PC-3 (cell line): ENCODE results near the gene TPPP3. TPM values are rescaled to one million over a fixed set of nuclear protein-coding genes. Genes with fewer than 3 reads are reported as not detected.
A peak's percentile ranks its signal among the peaks of the same experiment; 100 is the strongest.

ENCODE experiments used
- ATAC-seq: fragments of 200-7000 bp; cut with Tn5 transposase; 2 replicates; pipeline ENCODE4 v1.9.1; 2020; ENCODE audit warnings: mild to moderate bottlenecking, moderate library complexity
- BruUV-seq: library from RNA; stranded (reverse); fragments of 400-500 nt; replicated peaks from 2 replicates; lab custom pipeline; 2021; lab: Mats Ljungman, UMichigan
- CTCF ChIA-PET: fragments of 300-600 bp; sonication (Branson Sonifier 250); formaldehyde crosslinking; loops from one replicate; lab custom pipeline; 2022; ENCODE audit warnings: antibody characterized with exemption; lab: Charles Lee
- POLR2A ChIA-PET: fragments of 300-600 bp; sonication (Branson Sonifier 250); formaldehyde crosslinking; loops from one replicate; lab custom pipeline; 2022; ENCODE audit warnings: antibody characterized with exemption; ENCODE audit not compliant: unreplicated experiment; lab: Charles Lee
- DNase-seq: peaks from one replicate; pipeline ENCODE4 v3.0.0-alpha.2; 2015
- H2AFZ ChIP-seq: fragments of 300-600 bp; sonication (generic); 2 replicates; pipeline ENCODE4 v1.6.0; 2016; ENCODE audit warnings: antibody characterized with exemption, low read length
- H3F3A ChIP-seq: fragments of 300-600 bp; sonication (generic); one replicate; pipeline ENCODE4 v1.6.0; 2017; ENCODE audit warnings: antibody characterized with exemption, low read length, control low read depth, mild to moderate bottlenecking; ENCODE audit not compliant: unreplicated experiment
- H3K27ac ChIP-seq: fragments of 300-600 bp; sonication (generic); 2 replicates; pipeline ENCODE4 v1.5.1; 2016; ENCODE audit warnings: mild to moderate bottlenecking, low read length
- H3K27me3 ChIP-seq: fragments of 300-600 bp; sonication (generic); 2 replicates; pipeline ENCODE4 v1.6.1; 2016; ENCODE audit warnings: low read length, mixed read lengths
- H3K36me3 ChIP-seq: fragments of 300-600 bp; sonication (generic); 2 replicates; pipeline ENCODE4 v1.6.1; 2016; ENCODE audit warnings: low read depth, mixed run types, low read length, mixed read lengths
- H3K4me1 ChIP-seq: fragments of 300-600 bp; sonication (generic); 2 replicates; pipeline ENCODE4 v1.5.1; 2016; ENCODE audit warnings: low read length; ENCODE audit not compliant: insufficient read depth
- H3K4me2 ChIP-seq: fragments of 300-600 bp; sonication (generic); 2 replicates; pipeline ENCODE4 v1.6.0; 2016; ENCODE audit warnings: low read length
- H3K4me3 ChIP-seq: fragments of 300-600 bp; sonication (generic); 2 replicates; pipeline ENCODE4 v1.5.1; 2016; ENCODE audit warnings: mild to moderate bottlenecking, low read length, mixed read lengths
- H3K79me2 ChIP-seq: fragments of 300-600 bp; sonication (generic); 2 replicates; pipeline ENCODE4 v1.6.1; 2017; ENCODE audit warnings: low read length, mixed read lengths
- H3K9ac ChIP-seq: fragments of 300-600 bp; sonication (generic); 2 replicates; pipeline ENCODE4 v1.6.0; 2016; ENCODE audit warnings: mild to moderate bottlenecking, low read length
- H3K9me2 ChIP-seq: fragments of 300-600 bp; sonication (generic); replicated peaks from 2 replicates; pipeline ENCODE4 v1.6.1; 2016; ENCODE audit warnings: mixed run types, low read length, mixed read lengths
- H3K9me3 ChIP-seq: fragments of 300-600 bp; sonication (generic); 2 replicates; pipeline ENCODE4 v1.6.1; 2016; ENCODE audit warnings: low read length, mixed read lengths
- H4K20me1 ChIP-seq: fragments of 300-600 bp; sonication (generic); 2 replicates; pipeline ENCODE4 v1.6.1; 2016; ENCODE audit warnings: low read length, mixed read lengths
- CTCF ChIP-seq: fragments of 300-600 bp; sonication (generic); conservative IDR thresholded peaks from 2 replicates; pipeline ENCODE4 v1.5.1; 2017; ENCODE audit warnings: antibody characterized with exemption, low read depth, mild to moderate bottlenecking, low read length
- EZH2 ChIP-seq: fragments of 300-600 bp; sonication (generic); IDR thresholded peaks from one replicate; pipeline ENCODE4 v1.6.1; 2017; ENCODE audit warnings: antibody characterized with exemption, mild to moderate bottlenecking, low read length; ENCODE audit not compliant: unreplicated experiment
- EZH2phosphoT487 ChIP-seq: fragments of 300-600 bp; sonication (generic); IDR thresholded peaks from 2 replicates; pipeline ENCODE4 v1.6.1; 2018; ENCODE audit warnings: mild to moderate bottlenecking, antibody characterized with exemption, low read length, borderline replicate concordance
- intact Hi-C: fragments of 100-400 bp; cut with micrococcal nuclease; formaldehyde crosslinking; loops from 2 replicates; pipeline ENCODE4 v1.9.0; 2023
- total RNA-seq: library from RNA; depleted of rRNA; stranded (reverse); fragments of >200 nt; gene quantifications from 2 replicates; pipeline ENCODE4 v1.2.3, GENCODE V29; 2014

Gene TPPP3
- total RNA-seq, 1 experiment from 2014 or later, result not detected

- no peaks in the 10 kb centered on the region for H3K9me3 ChIP-seq
- peak overlapping the region; percentile 96 for H3K27ac ChIP-seq
- H3K9ac ChIP-seq, result peak overlapping the region; percentile 62; the same call in 1 of the 2 replicates
- no TSS peak for BruUV-seq
- no peaks in the 10 kb centered on the region for H4K20me1 ChIP-seq
- H3K4me3 ChIP-seq, result no peak overlapping the region
- H3K79me2 ChIP-seq, result no peaks in the 10 kb centered on the region
- H3F3A ChIP-seq, result no peaks in the 10 kb centered on the region
- no peak for DNase-seq
- ChIA-PET POLR2A (no interaction called here), CTCF (no interaction called here)
- intact Hi-C loops, result no loop called here
- TF ChIP-seq EZH2 (no peak), EZH2phosphoT487 (no peak), CTCF (no peak)
- peaks cover 34% of the 10 kb centered on the region for H3K4me1 ChIP-seq
- no peak for ATAC-seq
- no peaks in the 10 kb centered on the region for H3K27me3 ChIP-seq
- H3K36me3 ChIP-seq, result no peaks in the 10 kb centered on the region
- H3K9me2 ChIP-seq, result no peaks in the 10 kb centered on the region
- peak overlapping the region; percentile 66 for H3K4me2 ChIP-seq
- no peak overlapping the region for H2AFZ ChIP-seq
Measured at GRCh38 chr16:67403976-67404555, 10.8 kb upstream of the TPPP3 start.

GRCh38 chr16:67400901-67401300 lies 7.6 kb upstream of the TPPP3 start:
- H3K79me2 ChIP-seq, result no peaks in the 10 kb centered on the region
- ATAC-seq (no peak), DNase-seq (no peak)
- intact Hi-C loops, result no loop called here
- H3K4me3 ChIP-seq, result no peak overlapping the region
- no TSS peak for BruUV-seq
- no peak for TF ChIP-seq CTCF
- no peak for TF ChIP-seq EZH2
- no peaks in the 10 kb centered on the region for H4K20me1 ChIP-seq
- H3K4me2 ChIP-seq, result no peak overlapping the region
- peaks cover 24% of the 10 kb centered on the region for H3K4me1 ChIP-seq
- H3F3A ChIP-seq, result no peaks in the 10 kb centered on the region
- CTCF ChIA-PET, result no interaction called here
- no peaks in the 10 kb centered on the region for H3K9me2 ChIP-seq
- H3K36me3 ChIP-seq, result no peaks in the 10 kb centered on the region
- H3K9me3 ChIP-seq, result no peaks in the 10 kb centered on the region
- H2AFZ ChIP-seq, result no peak overlapping the region
- no peaks in the 10 kb centered on the region for H3K27me3 ChIP-seq
- no peak overlapping the region for H3K27ac ChIP-seq
- no peak overlapping the region for H3K9ac ChIP-seq
- POLR2A ChIA-PET, result no interaction called here
